ENCODE results near the gene MELTF. TPM values are rescaled to one million over a fixed set of nuclear protein-coding genes. Genes with fewer than 3 reads are reported as not detected.

Gene MELTF
- total RNA-seq, 1 experiment from 2014 or later: 9.2 TPM

- no CpG with 5 or more reads among the region's 33 CpGs for WGBS (ENCODE audit: extremely low coverage, insufficient read length, low lambda C conversion rate)
- no peak overlapping the region for H3T11ph ChIP-seq (ENCODE audit: low read length)
- no peaks in the 10 kb centered on the region for H3K23me2 ChIP-seq (ENCODE audit: insufficient read length, low read depth, low read length, poor library complexity, severe bottlenecking)
Measured at GRCh38 chr3:197030379-197031314, 1.0 kb upstream of the MELTF start.

More at GRCh38 chr3:197030379-197031314, 1.0 kb upstream of the MELTF start:
- no peak overlapping the region for H3K4me2 ChIP-seq (ENCODE audit: insufficient read depth, insufficient read length, low read length)
- no peak overlapping the region for H3K56ac ChIP-seq (ENCODE audit: insufficient read length, low read depth, low read length)
- no peak overlapping the region for H4K5ac ChIP-seq (ENCODE audit: insufficient read length, low read depth, low read length)
- H4K8ac ChIP-seq (replicated peaks; ENCODE audit: insufficient read length, low read depth, low read length): no peak overlapping the region
- no peak overlapping the region for H3K9ac ChIP-seq (ENCODE audit: extremely low read depth, insufficient read length, low read length)
- Mint-ChIP-seq H3K27ac (no peak overlapping the region), H3K4me1 (peaks cover 2 to 8% of the 10 kb centered on the region in 2 experiments; a peak in 2 of 4 replicates), H3K27me3 (ENCODE audit: low read depth) (peaks cover 39% of the 10 kb centered on the region), H3K9me3 (peaks cover 3% of the 10 kb centered on the region in 2 experiments; a peak in 2 of 5 replicates), H3K36me3 (ENCODE audit: insufficient read depth in 1 of 3, low read depth in 3 of 3) (0 out of 7 replicates have a peak, but pooled peaks cover 0 to 3% (median 0%) of the 10 kb centered on the region in 3 experiments), H3K4me3 (peak overlapping the region in 1 of 2 experiments; percentile 50; a peak in 1 of 5 replicates)
- H3K79me2 ChIP-seq (ENCODE audit: insufficient read depth, low read length): no peaks in the 10 kb centered on the region
- H3K18ac ChIP-seq (ENCODE audit: insufficient read length, low read depth, low read length): no peak overlapping the region
- TF ChIP-seq, protein P1, sequence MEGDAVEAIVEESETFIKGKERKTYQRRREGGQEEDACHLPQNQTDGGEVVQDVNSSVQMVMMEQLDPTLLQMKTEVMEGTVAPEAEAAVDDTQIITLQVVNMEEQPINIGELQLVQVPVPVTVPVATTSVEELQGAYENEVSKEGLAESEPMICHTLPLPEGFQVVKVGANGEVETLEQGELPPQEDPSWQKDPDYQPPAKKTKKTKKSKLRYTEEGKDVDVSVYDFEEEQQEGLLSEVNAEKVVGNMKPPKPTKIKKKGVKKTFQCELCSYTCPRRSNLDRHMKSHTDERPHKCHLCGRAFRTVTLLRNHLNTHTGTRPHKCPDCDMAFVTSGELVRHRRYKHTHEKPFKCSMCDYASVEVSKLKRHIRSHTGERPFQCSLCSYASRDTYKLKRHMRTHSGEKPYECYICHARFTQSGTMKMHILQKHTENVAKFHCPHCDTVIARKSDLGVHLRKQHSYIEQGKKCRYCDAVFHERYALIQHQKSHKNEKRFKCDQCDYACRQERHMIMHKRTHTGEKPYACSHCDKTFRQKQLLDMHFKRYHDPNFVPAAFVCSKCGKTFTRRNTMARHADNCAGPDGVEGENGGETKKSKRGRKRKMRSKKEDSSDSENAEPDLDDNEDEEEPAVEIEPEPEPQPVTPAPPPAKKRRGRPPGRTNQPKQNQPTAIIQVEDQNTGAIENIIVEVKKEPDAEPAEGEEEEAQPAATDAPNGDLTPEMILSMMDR (conservative IDR thresholded peaks at IDR 0.05): no peak
- H3K27me3 ChIP-seq (ENCODE audit: insufficient read depth, low read length): no peaks in the 10 kb centered on the region; the same call in 1 of the 2 replicates
- no peaks in the 10 kb centered on the region for H3K9me3 ChIP-seq (ENCODE audit: control insufficient read depth, low read depth, low read length)
- no peak overlapping the region for H3K23ac ChIP-seq (ENCODE audit: insufficient read length, low read depth, low read length)
- H2BK120ac ChIP-seq (ENCODE audit: low read depth, low read length, poor library complexity, severe bottlenecking): no peak overlapping the region
- no peak overlapping the region for H2BK15ac ChIP-seq (ENCODE audit: low read depth, low read length)
- no peak overlapping the region for H4K91ac ChIP-seq (ENCODE audit: insufficient read length, low read depth, low read length)
- no peaks in the 10 kb centered on the region; the same call in 1 of the 2 replicates for H3K4me1 ChIP-seq (ENCODE audit: insufficient read depth, low read length)
- H4K20me1 ChIP-seq (ENCODE audit: control insufficient read depth, insufficient read depth, insufficient read length): no peaks in the 10 kb centered on the region
- H3K4ac ChIP-seq (ENCODE audit: low read depth, low read length): no peak overlapping the region
- H3K27ac ChIP-seq (ENCODE audit: insufficient read length, low read depth, low read length): no peak overlapping the region
- H3K79me1 ChIP-seq (ENCODE audit: insufficient read depth, low read depth, low read length, poor library complexity, severe bottlenecking): no peaks in the 10 kb centered on the region
- no peak overlapping the region for H2AFZ ChIP-seq (ENCODE audit: low read length)
- no peak overlapping the region for H2BK5ac ChIP-seq (ENCODE audit: insufficient read length, low read length)
- H2BK20ac ChIP-seq (ENCODE audit: low read depth, low read length, poor library complexity, severe bottlenecking): no peak overlapping the region
- H2AK5ac ChIP-seq (ENCODE audit: insufficient read length, low read length): no peak overlapping the region
- H3K14ac ChIP-seq (ENCODE audit: insufficient read depth, low read length): no peak overlapping the region
- no peak overlapping the region for H2BK12ac ChIP-seq (ENCODE audit: insufficient read length, low read depth, low read length)
- peak; percentile 43 for DNase-seq

Measured in H9 (cell line).